Fibroblast of skin of right quadriceps (primary cell): ENCODE measurements around the gene RNF175.
"Not testable (repeated sequence)": the region's sequence is repeated elsewhere in the genome, so short reads cannot be mapped to it uniquely, and the experiment has no call there.

Experiments
- DNase-seq: peaks from one replicate; pipeline ENCODE4 v3.0.0-alpha.2; 2013

RNF175 gene

DNA sequence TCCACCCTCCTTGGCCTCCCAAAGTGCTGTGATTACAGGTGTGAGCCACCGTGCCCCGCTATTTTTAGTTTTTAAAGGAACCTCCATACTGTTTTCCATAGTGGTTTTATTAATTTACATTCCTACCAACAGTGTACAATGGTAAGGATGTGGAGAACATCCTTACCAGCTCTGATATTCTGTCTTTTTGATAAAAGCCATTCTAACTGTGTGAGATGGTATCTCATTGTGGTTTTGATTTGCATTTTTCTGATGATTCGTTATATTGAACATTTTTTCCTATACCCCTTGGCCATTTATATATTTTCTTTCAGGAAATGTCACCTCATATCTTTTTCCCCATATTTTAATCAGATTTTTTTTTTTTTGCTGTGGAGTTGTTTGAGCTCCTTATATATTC, 90.0 kb downstream of the RNF175 start:
- no peak for DNase-seq

DNA sequence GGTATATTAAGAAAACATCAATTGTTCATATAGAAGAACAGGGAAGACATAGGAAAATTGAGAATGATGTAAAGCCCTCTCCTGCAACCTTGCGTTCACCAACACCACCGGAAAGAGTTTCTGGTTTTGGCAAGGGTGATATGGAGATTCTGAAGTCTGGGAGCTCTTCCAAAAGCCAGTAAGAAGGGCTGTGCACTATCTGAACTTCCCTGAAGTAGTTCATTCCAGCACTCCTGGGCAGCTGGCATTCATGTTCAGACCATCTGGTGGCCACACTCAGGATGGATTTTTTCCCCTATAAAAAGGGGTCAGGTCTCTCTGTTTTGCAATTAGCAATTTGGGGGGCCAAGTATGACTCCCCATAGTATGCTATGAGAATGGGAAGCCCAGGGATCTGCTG, 91.2 kb downstream of the RNF175 start:
- DNase-seq, result no peak

DNA sequence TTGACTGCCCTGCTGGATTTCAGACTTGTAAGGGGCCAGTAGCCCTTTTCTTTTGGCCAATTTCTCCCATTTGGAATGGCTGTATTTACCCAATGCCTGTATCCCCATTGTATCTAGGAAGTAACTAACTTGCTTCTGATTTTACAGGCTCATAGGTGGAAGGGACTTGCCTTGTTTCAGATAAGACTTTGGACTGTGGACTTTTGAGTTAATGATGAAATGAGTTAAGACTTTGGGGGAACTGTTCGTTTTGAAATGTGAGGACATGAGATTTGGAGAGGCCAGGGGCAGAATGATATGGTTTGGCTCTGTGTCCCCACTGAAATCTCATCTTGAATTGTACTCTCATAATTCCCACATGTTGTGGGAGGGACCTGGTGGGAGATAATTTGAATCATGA, 93.3 kb downstream of the RNF175 start:
- DNase-seq, result not testable (repeated sequence)

DNA sequence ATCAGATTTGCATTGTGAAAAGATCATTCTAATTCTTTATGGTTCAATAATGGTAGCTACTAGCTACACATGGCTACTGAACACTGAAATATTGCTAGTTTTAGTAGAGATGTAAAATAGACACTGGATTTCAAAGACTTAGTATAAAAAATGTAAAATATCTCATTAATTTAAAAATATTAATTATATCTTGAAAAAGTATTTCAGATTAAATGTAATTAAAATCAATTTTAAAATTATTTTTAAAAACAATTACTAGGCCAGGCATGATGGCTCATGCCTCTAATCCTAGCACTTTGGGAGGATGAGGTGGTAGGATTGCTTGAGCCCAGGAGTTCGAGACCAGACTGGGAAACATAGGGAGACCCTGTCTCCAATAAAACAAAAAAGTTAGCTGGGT, 96.2 kb downstream of the RNF175 start:
- DNase-seq, result no peak

DNA sequence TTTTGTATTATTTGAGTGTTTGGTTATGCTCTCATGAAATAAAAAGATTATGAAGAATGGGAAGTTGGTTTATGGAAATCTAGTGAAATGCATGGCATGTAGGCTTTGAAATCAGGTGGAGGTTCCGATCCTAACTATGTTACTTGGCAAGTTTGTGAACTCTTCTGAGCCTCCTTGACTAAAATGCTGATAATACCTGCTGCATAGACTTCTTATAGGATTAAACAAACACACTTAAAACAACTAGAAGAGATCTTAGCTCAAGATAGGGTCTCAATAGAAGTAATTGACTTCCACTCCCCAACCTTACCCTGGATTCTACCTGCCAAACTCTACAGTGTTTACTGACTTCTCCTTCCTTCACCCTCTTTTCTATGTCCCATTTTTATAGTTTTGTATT, 97.9 kb downstream of the RNF175 start:
- no peak for DNase-seq

DNA sequence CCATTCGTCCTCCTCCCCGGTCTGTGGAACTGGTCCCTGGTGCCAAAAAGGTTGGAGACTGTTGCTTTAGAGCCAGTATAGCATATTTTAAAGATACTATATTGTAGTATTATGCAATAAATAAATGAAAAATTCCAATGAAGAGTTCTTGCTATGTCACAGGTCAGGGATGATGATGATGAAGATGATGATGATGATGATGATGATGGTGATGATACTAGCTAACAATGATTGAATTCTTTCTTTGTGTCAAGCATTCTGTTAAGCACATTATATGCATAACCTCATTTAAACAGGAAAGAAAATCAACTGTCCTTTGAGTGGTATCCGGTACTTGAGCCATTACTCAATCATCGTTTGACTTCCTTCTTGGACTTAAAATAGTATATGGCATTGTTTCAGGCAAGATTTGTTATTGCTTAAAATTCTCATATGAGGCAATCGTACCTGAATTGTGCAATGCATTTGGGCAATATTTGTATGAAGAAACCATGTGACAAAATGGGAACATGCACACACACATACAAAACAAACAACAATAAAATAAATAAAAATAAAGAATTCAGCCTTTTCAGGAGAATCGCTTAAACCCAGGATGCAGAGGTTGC, 98.5 kb downstream of the RNF175 start:
- DNase-seq, result no peak
